ENCODE results near the gene TTC21A.

Gene TTC21A

DNA sequence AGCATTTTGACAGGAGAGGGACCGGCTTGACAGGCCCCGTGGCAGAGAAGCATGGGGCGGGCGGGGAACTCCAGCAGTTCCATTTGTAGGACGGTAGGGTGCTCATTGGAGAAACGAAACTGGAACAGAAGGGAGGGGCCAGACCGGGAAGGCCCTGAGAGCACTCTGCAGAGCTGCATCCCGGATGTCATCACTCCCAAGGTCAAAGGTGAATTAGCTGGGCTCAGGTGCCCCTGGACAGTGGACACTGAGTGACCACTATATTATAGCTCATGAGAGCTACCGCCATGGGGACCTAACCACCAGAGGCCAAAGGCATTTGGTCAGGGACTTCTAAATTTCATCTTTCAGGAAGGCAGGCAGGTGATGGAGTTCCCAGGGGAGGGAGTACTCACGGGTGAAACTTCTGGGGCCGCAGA lies 38.6 kb downstream of the TTC21A start:
- DNase-seq (ENCODE audit: insufficient read length, low spot score) (no peak), FAIRE-seq (no peak)

DNA sequence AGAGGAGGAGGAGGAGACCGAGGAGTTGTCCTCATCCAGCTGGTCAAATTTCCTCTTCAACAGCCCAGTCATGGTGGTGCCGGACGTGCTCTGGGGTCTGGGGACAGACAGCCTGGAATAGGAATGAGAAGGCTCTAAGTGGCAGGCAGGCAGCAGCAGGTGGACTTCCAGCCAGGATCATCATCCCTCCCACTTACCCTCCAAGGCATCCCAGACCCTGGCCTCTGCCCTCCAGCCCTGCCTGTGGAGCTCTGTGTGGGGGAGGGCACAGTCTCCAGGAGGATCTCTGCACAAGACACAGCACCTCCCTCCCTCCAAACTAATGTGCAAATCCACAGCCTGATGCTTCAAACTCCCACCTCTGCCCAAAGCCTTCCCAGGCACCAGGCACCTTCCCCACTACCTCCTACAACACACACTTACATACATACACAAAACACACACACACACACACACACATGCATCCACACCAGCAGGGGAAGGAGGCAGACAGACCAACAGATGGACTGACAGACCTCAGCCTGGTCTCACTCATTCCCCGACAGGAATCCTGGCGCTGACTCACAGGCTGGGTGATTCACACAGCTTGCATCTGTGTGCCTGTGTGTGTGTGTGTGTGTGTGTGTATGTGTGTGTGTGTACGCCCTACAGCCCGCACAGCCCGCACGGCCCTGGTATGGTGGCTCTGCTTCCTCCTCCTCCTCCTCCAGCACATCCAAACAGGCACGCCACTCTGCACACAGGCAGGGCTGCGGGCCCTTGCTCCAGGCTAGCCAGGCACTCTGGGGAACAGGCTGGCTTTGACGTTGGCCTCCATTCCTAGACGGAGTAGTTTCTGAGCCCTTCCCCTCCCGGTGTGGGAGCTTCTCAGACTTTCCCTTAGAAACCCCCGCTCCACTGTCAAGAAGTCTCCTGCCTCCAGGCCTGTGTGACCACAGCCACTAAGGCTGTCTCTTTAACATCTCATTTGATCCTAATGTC lies 39.4 kb downstream of the TTC21A start:
- FAIRE-seq (peak; percentile 77), DNase-seq (ENCODE audit: insufficient read length, low spot score) (no peak)
- peak; percentile 26; the same call in 1 of the 2 replicates for TF ChIP-seq POU2F2 (IDR thresholded peaks at IDR 0.05; ENCODE audit: low read depth, low read length)
- no peak for TF ChIP-seq SPI1 (IDR thresholded peaks at IDR 0.05; ENCODE audit: low read depth, low read length)
- 0 out of 2 replicates have a peak, but pooled peaks have one; percentile 6 for TF ChIP-seq POLR2A (IDR thresholded peaks at IDR 0.05; ENCODE audit: low read depth, low read length)
- TF ChIP-seq POLR2AphosphoS5 (IDR thresholded peaks at IDR 0.05; ENCODE audit: low read depth, low read length) = peak; percentile 51; the same call in 1 of the 2 replicates
- TF ChIP-seq TAF1 (IDR thresholded peaks at IDR 0.05; ENCODE audit: low read depth, low read length) = no peak
- TF ChIP-seq PAX5 (IDR thresholded peaks at IDR 0.05; ENCODE audit: insufficient read depth, low read length, severe bottlenecking) = no peak

More for the DNA sequence above, 38.6 kb downstream of the TTC21A start:
- TF ChIP-seq POU2F2 (IDR thresholded peaks at IDR 0.05; ENCODE audit: low read depth, low read length) (no peak), SPI1 (IDR thresholded peaks at IDR 0.05; ENCODE audit: low read depth, low read length) (no peak), POLR2AphosphoS5 (IDR thresholded peaks at IDR 0.05; ENCODE audit: low read depth, low read length) (no peak), PAX5 (IDR thresholded peaks at IDR 0.05; ENCODE audit: insufficient read depth, low read length, severe bottlenecking) (no peak), POLR2A (IDR thresholded peaks at IDR 0.05; ENCODE audit: low read depth, low read length) (no peak), TAF1 (IDR thresholded peaks at IDR 0.05; ENCODE audit: low read depth, low read length) (no peak)

DNA sequence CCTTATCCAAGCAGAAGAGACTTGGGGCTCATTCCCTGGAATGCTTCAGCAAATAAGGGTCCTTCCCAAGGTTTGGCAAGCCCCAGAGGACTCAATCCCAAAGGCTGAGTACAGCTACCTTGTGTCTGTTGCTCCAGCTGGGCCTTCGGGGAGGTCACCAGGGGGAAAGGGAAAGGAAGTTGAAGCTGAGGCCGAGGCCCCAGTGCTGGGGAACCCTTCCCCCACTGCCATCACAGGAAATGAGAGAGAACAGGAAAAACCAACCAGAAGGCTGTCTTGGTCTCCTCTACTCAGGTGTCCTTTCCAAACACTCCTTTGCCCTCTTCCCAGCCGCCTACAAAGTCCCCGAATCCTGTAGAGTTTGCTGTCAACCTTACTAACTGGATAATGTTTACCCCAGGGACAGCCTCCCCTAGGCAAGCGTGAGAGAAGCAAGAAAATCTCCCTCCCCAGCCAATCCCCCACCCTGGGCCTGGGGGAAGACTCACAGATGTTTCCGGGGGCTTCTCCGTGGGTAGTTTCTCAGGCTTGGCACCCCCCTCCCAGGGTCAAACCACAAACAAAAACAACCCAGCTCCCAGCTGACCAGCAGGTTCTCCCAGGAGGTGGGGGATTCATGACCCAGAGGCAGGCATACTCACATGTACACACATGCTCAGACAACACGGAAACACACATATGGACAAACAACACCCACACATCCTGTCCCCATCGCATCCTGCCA lies 40.4 kb downstream of the TTC21A start:
- peak; percentile 82 for TF ChIP-seq POU2F2 (IDR thresholded peaks at IDR 0.05; ENCODE audit: low read depth, low read length)
- peak; percentile 59; the same call in 1 of the 2 replicates for TF ChIP-seq POLR2A (IDR thresholded peaks at IDR 0.05; ENCODE audit: low read depth, low read length)
- peak; percentile 25; the same call in 1 of the 2 replicates for TF ChIP-seq SPI1 (IDR thresholded peaks at IDR 0.05; ENCODE audit: low read depth, low read length)
- no peak; the same call in 1 of the 2 replicates for TF ChIP-seq POLR2AphosphoS5 (IDR thresholded peaks at IDR 0.05; ENCODE audit: low read depth, low read length)
- peak; percentile 91 for FAIRE-seq
- peak; percentile 58 for DNase-seq (ENCODE audit: insufficient read length, low spot score)

DNA sequence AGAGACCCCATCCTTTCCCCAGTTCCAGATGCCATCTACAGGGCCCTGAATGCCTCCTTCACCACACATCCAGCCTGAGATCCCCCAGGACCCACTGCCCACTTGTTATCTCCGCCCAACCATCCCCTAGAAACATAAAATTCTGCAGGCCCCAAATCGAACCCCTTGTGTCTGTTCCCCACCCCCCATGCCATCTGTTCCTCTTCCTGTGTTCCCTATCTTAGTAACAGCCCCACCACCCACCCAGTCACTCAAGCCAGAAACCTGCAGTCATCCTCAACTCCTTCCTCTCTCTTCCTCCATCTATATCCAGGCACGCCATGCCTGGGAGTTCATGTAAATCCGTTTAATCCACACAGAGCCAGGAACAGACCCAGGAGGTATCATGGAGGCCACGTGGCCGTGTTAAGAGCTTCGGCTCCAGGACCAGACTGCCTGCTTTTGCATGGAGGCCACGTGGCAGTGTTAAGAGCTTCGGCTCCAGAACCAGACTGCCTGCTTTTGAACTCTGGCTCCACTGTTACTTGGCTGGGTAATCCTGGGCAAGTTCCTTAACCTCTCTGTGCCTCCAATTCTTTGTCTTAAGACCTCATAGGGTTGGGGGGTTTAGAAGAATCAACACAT lies 41.1 kb downstream of the TTC21A start:
- no peak for TF ChIP-seq PAX5 (IDR thresholded peaks at IDR 0.05; ENCODE audit: insufficient read depth, low read length, severe bottlenecking)
- TF ChIP-seq SPI1 (IDR thresholded peaks at IDR 0.05; ENCODE audit: low read depth, low read length) = peak; percentile 38; the same call in 1 of the 2 replicates
- TF ChIP-seq TAF1 (IDR thresholded peaks at IDR 0.05; ENCODE audit: low read depth, low read length) = no peak
- FAIRE-seq (no peak), DNase-seq (ENCODE audit: insufficient read length, low spot score) (no peak)

DNA sequence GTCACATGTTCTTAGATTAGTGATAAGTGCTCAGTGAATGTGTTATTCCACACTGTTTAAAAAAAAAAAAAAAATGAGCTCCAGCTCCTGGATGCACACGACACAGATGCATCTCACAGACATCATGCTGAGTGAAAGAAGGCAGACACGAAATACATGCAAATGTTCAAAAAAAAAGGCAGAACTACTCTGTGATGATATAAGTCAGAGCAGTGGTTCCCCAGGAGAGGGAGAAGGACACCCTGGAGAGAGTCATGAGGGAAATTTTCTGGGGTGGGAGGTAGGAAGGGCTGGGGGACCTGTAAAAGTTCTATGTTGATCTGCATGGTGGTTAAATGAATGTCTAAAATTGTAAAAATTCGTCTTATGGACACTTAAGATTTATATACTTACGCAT lies 41.6 kb downstream of the TTC21A start:
- FAIRE-seq (no peak), DNase-seq (ENCODE audit: insufficient read length, low spot score) (no peak)
- TF ChIP-seq TAF1 (IDR thresholded peaks at IDR 0.05; ENCODE audit: low read depth, low read length) (no peak), POLR2AphosphoS5 (IDR thresholded peaks at IDR 0.05; ENCODE audit: low read depth, low read length) (no peak), POLR2A (IDR thresholded peaks at IDR 0.05; ENCODE audit: low read depth, low read length) (no peak), PAX5 (IDR thresholded peaks at IDR 0.05; ENCODE audit: insufficient read depth, low read length, severe bottlenecking) (no peak), SPI1 (IDR thresholded peaks at IDR 0.05; ENCODE audit: low read depth, low read length) (no peak), POU2F2 (IDR thresholded peaks at IDR 0.05; ENCODE audit: low read depth, low read length) (peak; percentile 64; the same call in 1 of the 2 replicates)

DNA sequence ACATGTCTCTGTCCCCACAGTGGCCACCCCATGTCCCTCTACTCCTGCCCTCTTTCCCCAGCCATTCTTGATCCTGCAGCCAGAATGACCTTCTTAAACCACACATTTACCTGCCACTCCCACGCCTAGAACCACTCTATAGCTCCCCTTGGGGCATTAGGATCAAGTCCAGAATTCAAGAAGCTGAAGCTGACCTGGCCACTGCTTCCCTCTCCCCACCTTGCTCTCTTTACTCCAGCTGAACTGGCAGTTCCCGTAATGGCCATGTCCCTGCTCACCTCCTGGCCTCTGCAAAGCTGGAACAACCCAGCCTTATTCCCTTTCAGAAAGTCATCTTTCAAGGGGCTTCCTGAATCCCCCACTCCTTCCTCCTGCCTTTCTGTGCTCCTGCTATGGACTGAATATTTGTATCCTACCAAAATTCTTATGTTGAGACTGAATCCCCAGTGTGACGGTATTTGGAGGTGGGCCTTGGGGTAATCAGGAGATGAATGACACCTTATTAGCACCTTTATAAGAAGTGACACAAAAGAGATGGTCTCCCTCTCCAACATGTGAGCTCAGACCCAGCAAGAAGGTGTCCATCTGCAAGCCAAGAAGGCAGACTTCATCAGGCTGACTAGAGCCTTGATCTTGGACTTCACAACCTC lies 42.1 kb downstream of the TTC21A start:
- FAIRE-seq = no peak
- TF ChIP-seq POLR2AphosphoS5 (IDR thresholded peaks at IDR 0.05; ENCODE audit: low read depth, low read length) = no peak
- no peak for TF ChIP-seq POLR2A (IDR thresholded peaks at IDR 0.05; ENCODE audit: low read depth, low read length)
- TF ChIP-seq TAF1 (IDR thresholded peaks at IDR 0.05; ENCODE audit: low read depth, low read length) = no peak
- no peak for TF ChIP-seq SPI1 (IDR thresholded peaks at IDR 0.05; ENCODE audit: low read depth, low read length)
- no peak for TF ChIP-seq POU2F2 (IDR thresholded peaks at IDR 0.05; ENCODE audit: low read depth, low read length)
- TF ChIP-seq PAX5 (IDR thresholded peaks at IDR 0.05; ENCODE audit: insufficient read depth, low read length, severe bottlenecking) = no peak
- DNase-seq (ENCODE audit: insufficient read length, low spot score) = no peak

DNA sequence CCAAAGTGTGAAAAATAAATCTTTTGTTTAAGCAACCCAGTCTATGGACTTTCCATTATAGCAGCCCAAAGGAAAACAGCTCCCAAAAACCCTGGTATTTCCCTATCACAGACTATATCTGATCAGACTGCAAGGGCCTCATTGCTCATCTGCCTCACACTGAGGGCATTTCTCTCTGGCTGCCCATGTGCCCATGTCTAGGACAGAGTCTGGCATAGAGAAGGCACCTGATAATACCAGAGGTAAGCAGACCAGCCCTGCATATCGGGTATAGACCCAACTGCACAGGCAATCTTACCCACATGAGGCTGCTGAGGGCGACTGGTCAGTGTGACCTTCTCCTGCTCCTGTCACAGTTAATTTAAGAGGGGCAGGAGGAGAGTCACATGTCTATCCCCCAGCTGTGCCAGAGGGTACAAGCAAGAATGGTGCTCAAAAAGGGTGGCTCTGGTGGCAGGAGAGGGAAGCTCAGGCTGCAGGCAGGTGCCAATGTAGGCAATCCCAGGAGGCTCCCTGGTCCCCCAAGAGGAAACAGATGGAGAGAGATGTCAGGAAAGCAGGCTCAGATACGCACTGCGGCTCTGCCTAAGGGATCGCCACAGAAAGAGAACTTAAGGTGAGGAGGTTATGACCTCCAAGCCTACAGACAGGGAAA lies 42.8 kb downstream of the TTC21A start:
- FAIRE-seq (no peak), DNase-seq (ENCODE audit: insufficient read length, low spot score) (no peak)
- TF ChIP-seq POLR2A (IDR thresholded peaks at IDR 0.05; ENCODE audit: low read depth, low read length) (0 out of 2 replicates have a peak, but pooled peaks have one; percentile 31), SPI1 (IDR thresholded peaks at IDR 0.05; ENCODE audit: low read depth, low read length) (no peak), TAF1 (IDR thresholded peaks at IDR 0.05; ENCODE audit: low read depth, low read length) (no peak), POU2F2 (IDR thresholded peaks at IDR 0.05; ENCODE audit: low read depth, low read length) (no peak)

Measured in GM12891 (cell line).